Peyer's patch (tissue), 4 donors: ENCODE results near the gene MPHOSPH6.

Source experiments
- POLR2A ChIP-seq, 2 donors: fragments of 450-650 bp; IDR thresholded peaks; one replicate each; pipeline ENCODE4 v1.5.1; 2017; ENCODE audit warnings: antibody characterized with exemption in 2 of 2, mild to moderate bottlenecking in 2 of 2, moderate library complexity in 2 of 2
- TF ChIP-seq, protein P1 (sequence below), 6 experiments: fragments of 450-650 bp in 4 of 6; fragments of 200-600 bp in 2 of 6; sonication (generic) in 1 of 6; IDR thresholded peaks; one replicate each; pipeline ENCODE4 v1.5.1; 2017 to 2019; ENCODE audit warnings: antibody characterized with exemption in 6 of 6, mild to moderate bottlenecking in 3 of 6, moderate library complexity in 1 of 6

GRCh38 chr16:82201351-82201750 is 31.3 kb upstream of the MPHOSPH6 start:
- TF ChIP-seq, protein P1, sequence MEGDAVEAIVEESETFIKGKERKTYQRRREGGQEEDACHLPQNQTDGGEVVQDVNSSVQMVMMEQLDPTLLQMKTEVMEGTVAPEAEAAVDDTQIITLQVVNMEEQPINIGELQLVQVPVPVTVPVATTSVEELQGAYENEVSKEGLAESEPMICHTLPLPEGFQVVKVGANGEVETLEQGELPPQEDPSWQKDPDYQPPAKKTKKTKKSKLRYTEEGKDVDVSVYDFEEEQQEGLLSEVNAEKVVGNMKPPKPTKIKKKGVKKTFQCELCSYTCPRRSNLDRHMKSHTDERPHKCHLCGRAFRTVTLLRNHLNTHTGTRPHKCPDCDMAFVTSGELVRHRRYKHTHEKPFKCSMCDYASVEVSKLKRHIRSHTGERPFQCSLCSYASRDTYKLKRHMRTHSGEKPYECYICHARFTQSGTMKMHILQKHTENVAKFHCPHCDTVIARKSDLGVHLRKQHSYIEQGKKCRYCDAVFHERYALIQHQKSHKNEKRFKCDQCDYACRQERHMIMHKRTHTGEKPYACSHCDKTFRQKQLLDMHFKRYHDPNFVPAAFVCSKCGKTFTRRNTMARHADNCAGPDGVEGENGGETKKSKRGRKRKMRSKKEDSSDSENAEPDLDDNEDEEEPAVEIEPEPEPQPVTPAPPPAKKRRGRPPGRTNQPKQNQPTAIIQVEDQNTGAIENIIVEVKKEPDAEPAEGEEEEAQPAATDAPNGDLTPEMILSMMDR (IDR thresholded peaks at IDR 0.05), result no peak
- no peak for TF ChIP-seq POLR2A (IDR thresholded peaks at IDR 0.05)
